Natural killer cell treated with Interleukin-12 subunit alpha and Interleukin-12 subunit beta and Interleukin-15 and Interleukin-18, amount 100 ng/mL, for 72 hours (primary cell): Measurements from ENCODE around the gene ALPG. TPM values are rescaled to one million over a fixed set of nuclear protein-coding genes. Genes with fewer than 3 reads are reported as not detected.
"Not testable (repeated sequence)": the region's sequence is repeated elsewhere in the genome, so short reads cannot be mapped to it uniquely, and the experiment has no call there.

Experiments used
- ATAC-seq, 2 donors: fragments of 150-1000 bp; cut with Tn5 transposase in 1 of 2; sonication (Bioruptor Pico), chemical (Tn5 transposase) in 1 of 2; 2 replicates each; pipeline ENCODE4 v1.10.0; 2021
- DNase-seq: peaks from one replicate; pipeline ENCODE4 v3.0.0; 2022; ENCODE audit warnings: low spot score
- H3K27ac Mint-ChIP-seq, 2 donors: 1 replicate in 1 of 2; 2 replicates in 1 of 2; pipeline ENCODE4 v1.8.0; 2022; ENCODE audit warnings: mixed read lengths in 2 of 2, mild to moderate bottlenecking in 1 of 2, moderate library complexity in 1 of 2
- H3K27me3 Mint-ChIP-seq, 2 donors: 1 replicate in 1 of 2; 2 replicates in 1 of 2; pipeline ENCODE4 v1.8.0; 2022; ENCODE audit warnings: mixed read lengths in 2 of 2
- H3K36me3 Mint-ChIP-seq: one replicate; pipeline ENCODE4 v1.8.0; 2022; ENCODE audit warnings: mixed read lengths
- H3K4me1 Mint-ChIP-seq, 2 donors: 1 replicate in 1 of 2; 2 replicates in 1 of 2; pipeline ENCODE4 v1.8.0; 2022; ENCODE audit warnings: low read depth in 2 of 2, mixed read lengths in 2 of 2, mild to moderate bottlenecking in 1 of 2
- H3K4me3 Mint-ChIP-seq: one replicate; pipeline ENCODE4 v1.8.0; 2022; ENCODE audit warnings: mixed read lengths
- H3K9me3 Mint-ChIP-seq: 2 replicates; pipeline ENCODE4 v1.8.0; 2022; ENCODE audit warnings: mixed read lengths
- total RNA-seq, 2 donors: library from RNA; stranded (reverse); gene quantifications; one replicate each; pipeline ENCODE4 v1.2.3, GENCODE V29; 2022

ALPG gene
- total RNA-seq, 2 donors from 2014 or later = not detected

GRCh38 chr2:232440220-232441018 lies 33.8 kb downstream of the ALPG start:
- ATAC-seq = peak; percentile 80 to 84

DNA sequence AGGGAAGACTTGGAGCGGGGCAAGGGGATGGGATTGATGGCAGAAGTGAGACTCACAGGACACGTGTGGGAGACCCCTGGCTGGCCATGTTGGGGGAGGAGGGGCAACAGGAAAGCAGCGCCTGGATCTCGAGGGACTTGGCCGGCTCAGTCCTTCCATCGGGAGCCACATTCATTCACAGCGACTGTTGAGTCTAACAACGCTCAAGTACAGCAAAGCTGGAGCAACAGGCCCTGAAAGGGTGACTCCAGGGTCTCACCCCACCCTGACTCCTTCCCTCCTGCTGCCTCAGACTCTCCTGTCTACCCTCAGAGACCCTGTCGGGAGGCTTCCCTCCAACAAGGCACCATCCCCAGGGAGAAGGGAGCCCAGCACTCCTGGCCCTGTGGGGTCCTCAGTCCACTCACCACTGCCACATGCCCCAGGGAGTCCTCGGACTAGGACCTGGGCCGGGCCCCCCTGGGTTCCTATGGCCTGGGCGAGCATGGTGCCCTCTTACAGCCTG lies 34.6 kb downstream of the ALPG start:
- peak; percentile 41 for DNase-seq
- Mint-ChIP-seq H3K4me1 (peaks cover 0 to 5% of the 10 kb centered on the region in 2 donors), H3K27ac (no peak overlapping the region), H3K9me3 (no peaks in the 10 kb centered on the region), H3K4me3 (no peak overlapping the region), H3K36me3 (no peaks in the 10 kb centered on the region), H3K27me3 (peaks cover 0 to 2% of the 10 kb centered on the region in 2 donors)
- no peak for ATAC-seq

More at GRCh38 chr2:232440220-232441018, 33.8 kb downstream of the ALPG start:
- peak; percentile 85 for DNase-seq
- not testable (repeated sequence) for H3K27ac Mint-ChIP-seq, H3K36me3 Mint-ChIP-seq, H3K9me3 Mint-ChIP-seq, H3K4me3 Mint-ChIP-seq, H3K4me1 Mint-ChIP-seq, H3K27me3 Mint-ChIP-seq

DNA sequence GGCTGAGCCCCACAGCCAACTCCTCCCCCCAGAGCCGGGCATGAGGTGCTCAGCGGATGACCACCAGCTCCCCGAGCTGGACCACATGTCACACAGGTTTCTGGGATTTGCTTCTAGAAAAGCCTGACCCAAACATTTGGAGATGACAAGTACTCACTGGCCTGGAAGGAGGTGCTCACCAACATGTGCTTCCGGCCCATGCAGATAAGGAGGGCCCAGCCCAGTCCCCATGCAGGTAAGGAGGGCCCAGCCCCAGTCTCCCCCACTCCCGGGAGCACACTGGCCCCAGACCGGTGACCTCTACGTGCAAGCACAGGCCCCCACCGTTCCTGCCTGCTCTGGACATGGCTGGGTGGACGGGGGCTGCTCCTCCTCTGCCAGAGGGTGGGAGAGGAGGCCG lies 35.3 kb downstream of the ALPG start:
- ATAC-seq, H3K4me3 Mint-ChIP-seq, H3K9me3 Mint-ChIP-seq, H3K4me1 Mint-ChIP-seq, H3K27ac Mint-ChIP-seq, H3K36me3 Mint-ChIP-seq, DNase-seq, H3K27me3 Mint-ChIP-seq: not testable (repeated sequence)

GRCh38 chr2:232442431-232442830 lies 35.8 kb downstream of the ALPG start:
- H3K4me1 Mint-ChIP-seq, H3K4me3 Mint-ChIP-seq, H3K27ac Mint-ChIP-seq, DNase-seq, H3K36me3 Mint-ChIP-seq, H3K27me3 Mint-ChIP-seq, H3K9me3 Mint-ChIP-seq, ATAC-seq: not testable (repeated sequence)

GRCh38 chr2:232443047-232443446 lies 36.4 kb downstream of the ALPG start:
- H3K36me3 Mint-ChIP-seq, ATAC-seq, H3K4me3 Mint-ChIP-seq, DNase-seq, H3K27ac Mint-ChIP-seq, H3K4me1 Mint-ChIP-seq, H3K9me3 Mint-ChIP-seq, H3K27me3 Mint-ChIP-seq: not testable (repeated sequence)

GRCh38 chr2:232443669-232444408 lies 37.2 kb downstream of the ALPG start:
- not testable (repeated sequence) for ATAC-seq, H3K36me3 Mint-ChIP-seq, H3K4me1 Mint-ChIP-seq, H3K27me3 Mint-ChIP-seq, H3K27ac Mint-ChIP-seq, H3K4me3 Mint-ChIP-seq, H3K9me3 Mint-ChIP-seq, DNase-seq

DNA sequence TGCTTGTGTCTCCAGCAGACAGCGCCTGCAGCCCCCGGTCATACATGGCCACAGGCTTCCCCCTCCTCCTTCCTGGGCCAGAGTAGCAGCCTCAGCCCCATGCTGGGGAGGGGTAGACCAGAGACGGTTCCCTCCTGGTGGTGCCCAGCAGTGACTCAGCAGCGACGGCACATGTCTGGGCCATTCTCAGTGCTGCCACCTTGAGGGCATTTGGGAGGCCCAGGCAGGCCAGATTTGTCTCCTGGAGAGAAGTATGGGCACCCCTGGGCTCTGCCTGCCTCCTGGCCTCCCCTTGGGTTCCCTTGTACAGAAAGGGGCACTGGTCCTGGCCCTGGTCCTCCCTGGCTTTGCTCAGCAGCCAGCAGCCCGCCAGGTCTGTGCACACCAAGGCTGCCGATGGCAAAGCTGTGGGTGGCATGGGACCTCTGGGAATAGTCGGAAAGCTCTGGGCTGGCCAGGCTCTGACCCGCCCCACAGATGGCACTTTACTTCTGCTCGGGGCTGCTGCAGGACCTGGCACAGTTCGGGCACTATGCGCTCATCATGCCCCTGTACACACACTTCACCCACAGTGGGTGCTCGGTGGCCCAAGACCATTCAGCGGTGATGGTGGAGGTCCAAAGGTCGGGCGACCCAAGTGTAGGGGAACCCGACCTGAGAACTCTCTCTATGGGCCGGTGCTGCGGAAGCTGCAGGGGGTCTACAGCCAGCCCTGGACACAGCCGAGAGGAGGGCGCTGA lies 37.9 kb downstream of the ALPG start:
- Mint-ChIP-seq H3K36me3 (no peaks in the 10 kb centered on the region), H3K27ac (no peak overlapping the region), H3K27me3 (peaks cover 0 to 2% of the 10 kb centered on the region in 2 donors), H3K4me3 (no peak overlapping the region), H3K9me3 (no peaks in the 10 kb centered on the region), H3K4me1 (peaks cover 0 to 5% of the 10 kb centered on the region in 2 donors)
- ATAC-seq = peak; percentile 60 to 63
- DNase-seq = no peak

DNA sequence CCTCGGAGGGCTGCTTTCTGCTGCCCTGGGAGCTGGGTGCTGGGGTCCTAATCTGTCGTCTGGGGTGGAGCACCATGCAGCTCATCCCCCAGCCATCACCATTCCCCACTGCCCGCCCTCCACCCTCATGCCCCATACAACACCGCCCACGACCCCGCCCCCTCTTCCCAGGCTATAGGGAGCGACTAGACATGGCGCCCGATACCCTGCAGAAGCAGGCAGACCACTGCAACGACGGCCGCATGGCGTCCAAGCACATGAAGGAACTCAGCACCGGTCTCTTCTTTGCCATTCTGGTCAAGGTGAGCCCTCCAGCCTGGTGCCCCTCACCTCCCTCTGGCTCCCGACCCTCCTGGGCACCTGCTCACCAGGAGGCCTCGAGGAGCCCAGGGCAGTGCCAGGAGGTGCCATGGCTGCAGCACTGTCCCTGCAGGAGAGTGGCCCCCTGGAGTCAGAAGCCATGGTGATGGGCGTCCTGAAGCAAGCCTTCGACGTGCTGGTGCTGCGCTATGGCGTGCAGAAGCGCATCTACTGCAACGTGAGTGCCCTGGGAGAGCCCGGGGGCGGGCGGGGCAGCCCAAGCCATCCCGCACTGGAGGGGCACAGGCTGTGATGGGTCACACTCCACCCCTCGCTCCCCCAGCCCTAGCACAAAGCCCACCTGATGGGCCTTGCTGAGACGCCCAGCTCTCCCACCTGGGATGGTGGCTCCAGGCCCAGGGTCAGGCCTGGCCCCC lies 38.7 kb downstream of the ALPG start:
- not testable (repeated sequence) for H3K4me1 Mint-ChIP-seq, H3K4me3 Mint-ChIP-seq

DNA sequence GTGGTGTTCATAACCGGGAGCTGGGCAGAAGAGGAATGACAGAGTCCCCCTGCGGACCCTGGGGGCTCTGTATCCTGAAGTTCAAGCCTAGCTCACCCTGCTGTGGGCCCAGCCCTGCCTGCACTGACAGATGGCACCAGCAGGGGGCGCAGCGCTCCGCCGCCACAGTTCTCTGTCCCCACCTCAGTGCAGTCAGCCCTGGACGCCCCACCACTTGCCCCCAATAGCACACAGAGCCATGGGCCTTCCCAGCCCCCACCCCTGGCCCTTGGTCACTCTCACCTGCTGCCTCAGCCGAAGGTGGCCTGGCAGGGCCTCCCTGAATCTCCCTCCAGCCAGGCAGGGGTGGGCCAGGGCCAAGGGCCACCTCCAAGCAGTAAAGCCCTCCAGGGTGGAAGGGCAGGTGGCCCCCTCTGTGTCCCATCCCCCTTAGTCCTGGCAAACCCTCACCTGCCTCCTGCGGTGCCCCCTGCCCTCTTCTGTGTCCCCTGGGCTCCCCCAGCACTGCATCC lies 39.7 kb downstream of the ALPG start:
- H3K9me3 Mint-ChIP-seq, H3K4me3 Mint-ChIP-seq, ATAC-seq, H3K27me3 Mint-ChIP-seq, H3K4me1 Mint-ChIP-seq, DNase-seq, H3K36me3 Mint-ChIP-seq, H3K27ac Mint-ChIP-seq: not testable (repeated sequence)

More for the DNA sequence above, 38.7 kb downstream of the ALPG start:
- H3K9me3 Mint-ChIP-seq, H3K27me3 Mint-ChIP-seq, H3K36me3 Mint-ChIP-seq, DNase-seq, H3K27ac Mint-ChIP-seq, ATAC-seq: not testable (repeated sequence)

GRCh38 chr2:232447091-232447620 lies 40.5 kb downstream of the ALPG start:
- Mint-ChIP-seq H3K9me3 (no peaks in the 10 kb centered on the region), H3K27me3 (no peaks in the 10 kb centered on the region), H3K27ac (no peak overlapping the region), H3K4me3 (no peak overlapping the region), H3K4me1 (no peaks in the 10 kb centered on the region), H3K36me3 (no peaks in the 10 kb centered on the region)
- DNase-seq (no peak), ATAC-seq (no peak)

- no peak for ATAC-seq
- no peak overlapping the region for H3K4me3 Mint-ChIP-seq
- no peak overlapping the region for H3K27ac Mint-ChIP-seq
- no peaks in the 10 kb centered on the region for H3K9me3 Mint-ChIP-seq
- no peak for DNase-seq
- no peaks in the 10 kb centered on the region for H3K36me3 Mint-ChIP-seq
- no peaks in the 10 kb centered on the region for H3K27me3 Mint-ChIP-seq
- no peaks in the 10 kb centered on the region for H3K4me1 Mint-ChIP-seq
Observed at GRCh38 chr2:232447638-232448303, 41.1 kb downstream of the ALPG start.

DNA sequence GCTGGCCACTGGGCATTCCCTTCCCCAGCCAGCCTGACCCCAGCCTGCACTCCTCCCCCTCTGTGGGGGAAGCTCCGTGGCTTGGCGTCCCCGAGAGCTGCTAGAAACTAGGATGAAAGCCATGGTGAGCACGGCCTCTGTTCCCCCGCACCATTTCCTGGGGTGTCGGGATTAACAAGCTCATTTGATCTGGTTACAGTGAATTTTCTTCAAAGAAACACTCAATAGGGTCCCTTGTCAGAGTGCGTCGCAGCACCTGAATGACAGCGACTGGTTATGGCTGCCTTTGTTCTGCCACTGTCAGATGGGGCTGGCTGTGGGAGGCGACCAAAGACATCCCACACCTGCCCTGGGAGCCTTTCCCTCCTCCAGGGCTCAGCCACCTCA lies 41.7 kb downstream of the ALPG start:
- no peak for ATAC-seq
- no peaks in the 10 kb centered on the region for H3K36me3 Mint-ChIP-seq
- H3K4me1 Mint-ChIP-seq = no peaks in the 10 kb centered on the region
- no peaks in the 10 kb centered on the region for H3K27me3 Mint-ChIP-seq
- no peaks in the 10 kb centered on the region for H3K9me3 Mint-ChIP-seq
- H3K27ac Mint-ChIP-seq = no peak overlapping the region
- DNase-seq = no peak
- no peak overlapping the region for H3K4me3 Mint-ChIP-seq
